Amniotic stem cell (primary cell): Measurements from ENCODE around the gene KCNJ5.

Experiments used
- DNase-seq: peaks from one replicate; lab custom pipeline; 2025; lab: John Stamatoyannopoulos, UW

KCNJ5 gene

DNA sequence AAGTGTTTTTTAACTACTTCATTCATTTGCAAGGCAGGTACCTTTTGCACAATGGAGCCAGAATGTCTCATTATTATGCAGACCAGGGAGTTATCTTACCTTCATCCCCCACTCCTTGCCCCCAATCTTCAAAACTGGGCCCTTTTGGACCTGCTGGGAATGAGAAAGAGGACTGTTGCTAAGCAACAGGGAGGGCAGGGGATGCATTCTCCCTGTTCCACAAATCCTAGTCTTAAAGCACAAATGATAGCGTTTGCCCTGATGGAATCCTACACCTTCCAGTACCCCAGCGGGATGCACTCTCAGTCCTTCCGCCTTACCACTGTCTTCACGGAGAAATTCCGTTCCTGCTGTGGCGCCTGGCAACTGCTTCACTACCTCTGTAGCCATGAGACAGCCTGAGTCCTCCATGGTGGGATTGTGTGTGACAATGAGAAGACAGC lies 20.0 kb upstream of the KCNJ5 start:
- no peak for DNase-seq

DNA sequence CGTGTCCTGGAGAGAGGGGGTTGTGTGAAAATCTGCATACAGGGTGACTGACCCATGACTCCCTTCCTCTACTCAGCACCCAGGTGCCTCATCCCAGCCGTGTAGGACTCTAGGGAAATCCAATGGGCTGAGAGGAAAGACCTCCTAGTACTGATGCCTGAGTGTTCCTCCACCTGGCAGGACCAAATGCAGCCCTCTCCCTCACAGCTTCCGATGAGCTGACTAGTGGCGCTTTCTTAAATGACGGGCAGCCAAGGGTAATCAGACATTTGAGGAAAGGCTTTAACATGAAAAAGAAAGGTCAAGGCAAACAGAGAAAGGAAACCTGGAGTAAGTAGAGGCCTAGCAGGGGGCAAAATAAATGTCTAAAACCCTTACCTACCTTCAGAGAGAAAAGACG lies 19.1 kb upstream of the KCNJ5 start:
- no peak for DNase-seq

DNA sequence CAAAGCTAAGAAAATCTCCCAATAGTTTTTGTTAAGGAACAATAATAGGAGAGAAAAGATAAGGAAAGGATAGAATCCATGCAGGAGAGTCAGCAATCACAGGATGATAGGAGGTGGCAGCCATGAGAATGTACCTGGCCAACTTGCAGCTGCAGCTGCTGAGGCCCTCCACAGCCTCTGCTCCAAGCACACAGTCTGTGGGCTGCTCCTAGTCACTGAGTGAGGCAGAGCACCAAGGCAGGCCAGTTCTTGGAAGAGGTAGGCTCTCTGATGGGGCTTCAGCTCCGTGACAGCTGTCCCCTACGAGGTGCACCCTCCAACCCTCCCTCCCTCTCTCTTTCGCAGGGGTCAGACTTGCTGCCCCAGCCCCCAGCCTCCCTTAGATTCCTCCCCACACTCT lies 18.6 kb upstream of the KCNJ5 start:
- DNase-seq, result no peak

DNA sequence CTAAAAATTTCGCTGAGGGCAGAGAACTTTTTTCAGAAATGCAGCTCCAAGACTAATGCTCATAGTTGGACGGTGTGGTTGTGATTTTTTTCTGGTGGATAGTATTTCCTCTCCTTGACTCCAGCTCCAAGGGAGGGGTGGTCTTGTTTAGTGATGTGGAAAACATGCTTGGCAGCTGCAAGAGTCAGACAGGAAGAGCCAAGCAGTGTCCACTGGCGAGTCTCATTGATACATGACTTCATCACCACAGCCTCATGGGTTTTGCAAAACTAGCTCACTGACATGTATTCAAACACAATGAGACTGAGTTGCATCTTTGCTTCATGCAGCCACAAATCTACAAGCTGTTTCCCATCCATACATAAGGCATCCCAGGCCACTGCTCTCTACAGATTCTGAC lies 16.7 kb upstream of the KCNJ5 start:
- DNase-seq, result no peak

DNA sequence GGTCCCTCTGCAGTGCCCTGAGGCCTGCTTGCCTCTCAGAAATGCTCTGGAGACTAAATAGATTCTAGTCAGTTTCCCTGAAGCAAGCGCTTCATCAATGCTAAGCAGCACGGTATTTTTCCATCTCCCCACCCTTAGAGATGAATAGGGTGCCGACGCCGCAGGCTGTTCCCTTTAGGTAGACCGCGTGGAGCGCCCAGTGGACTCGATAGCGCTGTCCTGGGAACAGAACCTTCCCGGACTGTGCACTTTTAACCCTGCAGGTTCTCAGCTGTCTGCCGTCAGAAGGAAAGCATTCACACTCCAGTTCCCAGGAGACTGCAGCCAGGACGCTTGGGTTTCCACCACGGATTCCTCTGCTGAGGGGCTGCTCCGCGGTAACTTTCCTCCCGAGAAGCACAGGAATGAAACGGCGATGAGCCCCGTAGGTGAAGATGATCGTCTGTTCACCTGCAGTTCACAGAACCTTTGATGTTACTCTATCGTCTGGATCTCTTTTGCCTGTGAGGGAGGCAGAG lies 15.0 kb upstream of the KCNJ5 start:
- DNase-seq, result no peak

DNA sequence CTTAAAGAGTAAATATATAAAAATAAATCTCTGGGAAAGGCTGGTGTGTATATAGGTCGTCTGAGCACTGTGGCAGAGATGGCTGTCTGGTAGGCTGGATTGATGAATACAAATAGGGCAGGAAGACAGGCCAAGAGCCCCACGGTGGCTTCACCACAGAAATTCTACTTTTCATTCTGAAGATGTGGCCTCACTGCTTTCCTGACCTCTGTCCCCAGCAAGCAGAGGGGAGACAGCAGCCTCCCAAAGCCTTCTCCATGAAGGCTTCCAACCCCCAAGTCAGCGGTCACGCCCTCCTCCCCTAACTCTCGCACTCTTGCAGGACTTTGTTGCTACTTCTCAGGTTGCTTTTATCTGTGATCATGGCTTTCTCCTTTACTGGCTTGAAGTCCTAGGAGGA lies 13.4 kb upstream of the KCNJ5 start:
- DNase-seq, result no peak

DNA sequence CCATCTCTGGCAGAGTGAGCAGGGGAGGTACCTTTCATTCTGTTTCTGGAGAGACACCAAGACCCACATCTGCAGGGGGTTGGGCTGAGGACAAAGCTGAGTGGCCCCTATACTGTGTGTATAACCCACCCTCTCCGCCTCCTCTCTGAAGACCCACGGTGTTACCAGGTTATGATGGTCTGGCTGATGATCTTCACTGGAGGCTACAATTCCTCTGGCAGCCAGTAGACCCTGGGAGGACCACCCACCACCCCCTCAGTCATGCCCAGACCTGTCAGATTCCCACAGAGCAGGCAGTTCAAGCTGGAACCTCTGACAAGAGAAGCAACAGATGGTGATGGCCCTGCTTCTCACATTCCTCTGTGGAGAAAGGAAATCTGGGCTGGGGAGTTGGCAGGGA lies 12.7 kb upstream of the KCNJ5 start:
- no peak for DNase-seq

DNA sequence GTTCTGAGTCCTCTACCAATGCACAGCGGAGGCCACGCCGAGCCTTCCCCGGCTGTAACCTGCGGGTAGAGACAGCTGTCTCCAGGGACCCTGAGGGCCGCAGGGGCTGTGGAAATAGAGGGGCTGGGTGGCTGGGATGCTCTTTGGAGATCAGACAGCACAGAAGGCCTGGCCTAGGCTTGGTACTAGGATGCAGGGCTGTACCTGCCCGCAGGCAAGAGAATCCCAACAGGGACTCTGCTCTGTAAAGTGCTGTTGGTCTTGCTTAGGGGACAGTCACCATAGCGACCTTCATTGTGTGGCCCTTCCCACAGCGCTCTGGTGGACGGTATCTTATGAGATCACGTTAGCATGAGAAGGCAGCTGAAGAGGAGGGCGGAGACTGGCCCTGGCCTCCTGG lies 11.3 kb upstream of the KCNJ5 start:
- no peak for DNase-seq

DNA sequence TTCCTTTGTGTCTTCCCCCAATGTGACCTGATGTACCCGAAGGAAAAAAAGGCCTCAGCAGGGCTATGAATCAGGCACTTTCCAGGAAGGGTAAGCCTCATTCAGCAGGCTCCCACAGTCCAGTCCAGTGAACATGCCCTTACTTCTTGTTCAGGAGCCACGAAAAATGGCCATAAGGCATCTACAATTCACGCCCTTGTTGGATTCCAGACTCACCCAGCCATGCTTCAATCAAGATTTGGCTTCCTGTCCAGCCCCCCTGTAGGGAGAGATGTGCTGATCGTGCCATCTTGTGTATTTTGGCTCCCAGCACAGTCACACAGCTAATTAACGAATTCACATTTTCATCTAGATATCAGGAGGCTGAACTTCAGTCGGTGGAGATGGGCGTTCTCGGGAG lies 9.9 kb upstream of the KCNJ5 start:
- DNase-seq, result no peak

DNA sequence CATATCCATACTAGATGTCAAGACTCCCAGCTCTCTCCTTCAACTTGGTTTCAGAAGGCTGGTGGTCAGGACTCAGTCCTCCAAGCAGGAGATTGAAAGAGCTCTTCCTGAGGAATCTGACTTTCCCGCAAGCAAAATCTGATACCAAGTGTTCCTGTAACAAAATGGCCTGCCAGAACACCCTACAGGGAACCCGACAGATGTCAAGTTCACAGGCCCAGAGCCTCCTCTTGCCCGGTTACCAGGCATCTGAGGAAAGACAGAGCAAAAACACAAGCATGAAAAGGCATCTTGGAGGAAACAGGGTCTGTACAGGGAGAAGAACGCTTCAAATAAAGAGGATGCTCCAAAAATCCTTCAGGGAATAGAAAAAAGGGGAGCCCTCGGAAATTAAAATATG lies 8.7 kb upstream of the KCNJ5 start:
- DNase-seq, result no peak

DNA sequence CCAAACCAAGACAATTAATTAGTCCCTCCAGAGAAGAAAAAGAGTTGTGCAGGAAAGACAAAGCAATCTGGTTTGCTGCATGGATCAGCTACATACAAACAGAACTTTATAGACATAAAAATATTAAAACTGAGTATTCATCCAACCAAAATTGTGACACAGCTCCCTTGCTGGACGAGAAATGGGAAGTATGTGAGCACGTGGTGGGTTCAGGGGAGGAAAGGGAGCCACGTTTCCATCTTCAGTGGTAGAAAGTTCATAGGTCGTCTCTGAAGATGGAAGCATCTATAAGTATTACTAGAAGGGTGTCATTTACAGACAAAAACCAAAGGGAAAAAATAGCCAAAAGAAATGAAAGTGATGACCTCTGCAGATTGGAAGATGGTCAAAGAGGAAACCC lies 7.1 kb upstream of the KCNJ5 start:
- no peak for DNase-seq

DNA sequence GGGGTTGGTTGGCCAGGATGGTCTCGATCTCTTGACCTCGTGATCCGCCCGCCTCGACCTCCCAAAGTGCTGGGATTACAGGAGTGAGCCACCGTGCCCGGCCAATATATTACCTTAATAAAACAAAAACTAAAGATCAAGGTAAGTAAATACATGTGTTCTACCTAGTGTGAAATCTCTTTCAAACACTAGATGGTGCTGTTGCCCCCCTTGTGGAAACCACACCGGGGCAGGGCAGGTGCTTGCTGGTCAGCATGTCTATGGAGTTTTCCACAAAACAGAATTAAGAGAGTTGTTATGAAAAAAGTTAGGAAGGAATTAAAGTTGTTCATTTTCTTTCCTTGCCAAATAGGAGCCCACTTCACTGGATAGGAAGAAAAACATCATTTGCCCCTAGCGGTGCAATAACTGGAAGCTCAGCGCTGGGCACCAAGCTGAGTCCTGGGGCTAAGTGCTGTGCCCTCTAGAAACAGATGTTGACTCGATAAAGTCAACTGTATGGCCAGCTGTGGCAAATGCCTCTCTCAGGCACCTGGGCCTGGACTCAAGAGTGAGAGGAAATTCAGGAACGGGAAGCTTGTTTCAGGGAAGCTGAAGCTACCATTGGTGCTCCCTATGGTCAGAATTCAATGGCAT lies 6.3 kb upstream of the KCNJ5 start:
- DNase-seq, result no peak

DNA sequence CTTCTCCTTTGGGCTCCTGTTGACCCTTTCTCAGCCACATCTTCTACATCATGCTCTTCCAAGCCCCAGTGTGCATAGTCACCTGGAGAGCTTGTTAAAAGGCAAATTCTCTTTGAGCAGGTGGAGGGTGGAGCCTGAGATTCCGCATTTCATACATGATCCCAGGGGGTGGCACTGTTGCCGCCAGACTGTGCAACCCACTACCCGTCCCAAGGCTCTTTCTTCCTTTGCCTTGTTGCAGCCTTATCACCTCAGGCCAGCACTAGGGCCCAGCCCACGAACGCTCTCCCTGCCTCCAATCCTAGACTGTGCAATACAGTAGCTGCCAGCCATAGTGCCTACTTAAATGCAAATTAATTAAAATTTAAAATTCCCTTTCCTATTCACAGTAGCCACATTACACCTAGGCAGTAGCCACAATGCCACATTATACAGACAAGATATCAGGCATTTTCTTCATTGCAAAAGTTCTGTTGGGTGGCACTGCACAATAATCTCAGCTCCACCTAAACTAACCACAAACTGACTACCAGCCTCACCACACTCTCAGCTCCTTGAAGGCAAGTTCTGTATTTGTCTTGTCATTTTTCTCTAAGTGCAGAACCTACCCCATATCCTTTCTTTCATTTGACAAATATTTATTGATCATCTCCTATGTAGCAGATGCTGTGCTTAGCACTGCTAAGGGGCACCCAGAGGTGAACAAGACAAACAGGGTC lies 4.6 kb upstream of the KCNJ5 start:
- DNase-seq, result no peak

DNA sequence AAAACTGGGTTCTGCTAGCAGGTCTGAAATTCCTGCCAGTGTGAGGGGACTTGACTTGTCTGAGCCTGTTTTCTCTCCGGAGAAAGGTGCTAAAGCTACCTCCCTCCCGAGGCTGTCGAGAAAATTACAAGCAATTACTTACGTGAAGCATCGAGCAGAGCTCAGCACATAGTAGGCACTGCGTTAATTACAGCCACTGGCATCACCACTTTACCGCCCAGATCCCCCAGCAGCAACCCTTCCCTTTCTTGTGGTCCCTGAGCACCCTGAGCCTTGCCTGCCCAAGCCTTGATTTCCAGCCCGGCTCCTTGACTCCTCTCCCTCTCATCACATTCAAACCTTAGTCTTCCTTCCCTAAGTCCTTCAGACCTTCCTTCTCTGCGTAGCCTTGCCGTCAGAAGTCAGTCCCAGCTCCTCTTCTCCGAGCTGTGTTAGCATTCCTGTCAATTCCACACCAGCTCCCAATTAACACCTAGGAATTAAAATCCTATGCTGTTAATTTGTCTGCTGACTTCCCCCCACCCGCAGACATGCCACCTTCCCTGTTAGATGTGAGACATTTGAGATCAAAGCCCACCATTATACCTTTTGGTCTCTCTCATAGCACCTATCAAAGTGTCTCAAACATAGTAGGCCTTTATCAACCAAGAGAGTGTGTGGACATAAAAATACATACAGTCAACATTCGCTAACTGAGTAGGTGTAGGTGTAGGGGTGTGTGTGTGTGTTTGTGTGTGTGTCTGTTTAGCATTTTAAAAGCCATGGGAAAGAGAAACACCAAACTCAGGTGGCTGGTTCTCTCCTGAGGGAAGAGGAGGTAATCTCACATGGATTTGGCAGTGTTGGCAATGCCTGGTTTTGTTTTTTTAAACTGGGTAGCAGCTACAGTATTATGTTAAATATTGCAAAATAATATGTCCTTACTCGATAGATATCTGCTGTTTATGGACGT lies 2.8 kb upstream of the KCNJ5 start:
- DNase-seq, result no peak

DNA sequence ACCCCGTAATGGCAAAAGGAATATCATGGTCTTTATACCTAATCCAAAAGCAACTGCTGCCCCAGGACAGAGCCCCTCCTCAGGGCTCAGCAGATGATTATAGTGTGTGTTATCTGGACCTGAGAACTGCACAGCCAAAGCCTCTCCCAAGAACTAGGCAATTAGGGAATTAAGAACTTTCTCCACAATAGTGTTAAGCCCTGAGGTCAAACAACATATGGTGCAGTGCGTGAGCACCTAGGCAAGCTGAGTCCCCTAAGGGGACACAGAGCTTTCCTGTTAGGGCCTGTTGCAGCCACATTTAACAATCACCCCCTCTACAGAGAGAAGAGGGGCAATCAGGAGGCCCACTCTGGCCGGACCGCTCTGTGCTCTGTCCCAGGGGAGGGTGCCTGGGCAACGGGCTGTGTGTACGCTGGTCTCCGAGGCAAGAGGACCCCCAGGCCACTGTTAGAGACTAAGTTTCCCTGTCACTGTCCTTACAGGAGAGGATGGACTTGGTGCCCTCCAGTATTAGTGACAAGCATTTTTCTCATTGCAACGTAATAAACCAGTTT lies 1.4 kb upstream of the KCNJ5 start:
- no peak for DNase-seq

DNA sequence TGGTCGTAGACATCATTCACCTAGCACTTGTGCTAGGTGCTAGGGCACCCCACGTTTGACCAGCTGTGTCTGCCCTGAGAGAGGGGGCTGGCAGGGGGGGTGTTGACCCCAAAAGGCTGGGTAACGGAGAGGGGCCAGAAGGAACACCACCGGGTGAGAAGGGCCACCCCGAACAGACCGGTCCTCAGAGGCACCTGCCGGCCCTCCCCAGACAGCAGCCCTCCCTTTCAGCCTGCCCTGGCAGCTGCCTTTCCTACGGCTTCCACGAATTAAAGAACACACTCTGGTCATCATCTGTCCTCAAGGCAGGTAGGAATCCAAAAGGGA lies 977 bp upstream of the KCNJ5 start:
- no peak for DNase-seq

DNA sequence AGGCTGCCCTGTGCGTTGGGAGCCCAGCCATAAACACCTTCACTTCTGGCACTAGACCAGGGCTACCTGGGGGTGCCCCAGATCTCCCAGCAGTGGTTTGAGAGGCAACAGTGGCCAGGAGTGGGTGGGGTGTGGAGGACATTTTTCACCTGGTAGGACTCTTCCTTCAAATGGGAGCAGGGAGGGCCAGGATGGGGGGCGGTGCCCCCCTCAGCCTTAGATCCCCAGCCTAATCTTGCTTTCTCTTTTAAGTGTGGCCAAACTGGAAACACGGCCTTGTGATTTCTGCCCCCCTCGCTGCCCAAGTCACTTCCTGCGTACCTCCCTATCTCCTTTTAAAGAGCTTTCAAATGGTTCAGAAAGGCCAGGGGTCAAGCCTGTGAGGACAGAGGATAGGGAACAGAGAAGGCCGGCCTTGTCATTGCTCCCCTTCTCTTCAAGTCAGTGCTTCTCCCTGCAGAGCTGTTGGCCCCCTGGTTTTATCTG lies 800 bp downstream of the KCNJ5 start:
- no peak for DNase-seq

DNA sequence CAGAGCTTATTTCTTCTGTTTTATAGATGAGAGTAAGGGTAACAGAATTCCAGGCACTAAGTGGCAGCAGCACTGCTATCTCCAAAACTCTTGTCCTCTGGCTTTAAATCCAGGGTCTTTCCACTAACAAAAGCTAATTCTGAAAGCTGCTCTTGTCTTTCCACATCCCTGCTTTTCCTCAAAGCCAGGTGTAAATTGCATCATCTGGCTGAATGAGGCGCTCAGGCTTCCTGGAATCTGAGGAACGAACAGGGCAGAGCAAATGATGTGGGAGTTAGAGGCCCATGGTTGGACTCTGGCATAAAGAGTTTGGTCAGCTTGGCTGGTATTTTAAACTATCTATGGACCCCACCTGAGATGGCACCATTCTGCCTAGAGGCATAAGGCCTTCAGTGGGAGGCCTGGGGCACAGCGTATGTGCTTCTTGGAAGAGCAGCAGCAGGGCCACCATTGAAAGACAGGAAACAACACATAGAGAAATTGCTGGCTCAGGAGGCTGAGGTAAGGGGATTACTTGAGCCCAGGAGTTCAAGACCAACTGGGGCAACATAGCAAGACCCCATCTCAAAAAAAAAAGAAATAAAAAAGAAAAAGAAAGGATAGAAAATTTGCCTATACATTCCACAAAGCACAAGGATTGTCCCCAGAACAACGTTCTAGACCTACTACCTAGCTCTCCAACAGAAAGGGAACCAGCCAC lies 1.9 kb downstream of the KCNJ5 start:
- no peak for DNase-seq

DNA sequence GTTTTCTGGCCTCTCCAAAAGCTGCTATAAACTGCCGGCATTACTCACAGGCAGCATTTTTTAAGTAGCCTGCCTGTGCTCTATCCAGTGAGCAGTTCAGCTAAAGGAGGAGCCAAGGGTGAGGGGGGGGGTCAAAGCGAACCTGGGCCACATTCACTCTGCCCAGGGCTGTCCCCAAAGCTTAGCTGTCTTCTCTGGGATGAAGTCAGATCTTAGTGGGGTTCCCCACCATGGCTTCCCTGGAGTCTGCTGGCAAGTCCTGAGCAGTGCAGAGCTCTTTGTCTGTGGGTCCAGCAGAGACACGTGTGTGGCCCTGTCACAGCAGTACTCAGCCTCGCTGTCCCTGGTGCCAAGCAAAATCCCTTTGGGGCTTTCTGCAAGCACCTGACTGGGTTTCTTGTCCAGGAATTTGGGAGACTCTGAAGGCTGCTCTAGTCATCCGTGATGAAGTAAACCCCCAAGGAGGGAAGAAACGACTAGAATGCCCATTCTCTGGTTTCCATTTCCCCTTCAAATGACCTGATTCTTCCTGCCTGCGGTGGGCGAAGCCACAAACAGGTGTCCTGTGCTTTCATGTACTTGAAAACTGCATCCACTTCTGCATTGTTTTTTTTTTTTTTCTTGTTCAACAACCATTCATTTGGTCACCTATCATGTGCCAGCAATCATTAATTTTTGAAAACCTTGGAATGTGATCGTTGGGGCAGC lies 2.6 kb downstream of the KCNJ5 start:
- no peak for DNase-seq

DNA sequence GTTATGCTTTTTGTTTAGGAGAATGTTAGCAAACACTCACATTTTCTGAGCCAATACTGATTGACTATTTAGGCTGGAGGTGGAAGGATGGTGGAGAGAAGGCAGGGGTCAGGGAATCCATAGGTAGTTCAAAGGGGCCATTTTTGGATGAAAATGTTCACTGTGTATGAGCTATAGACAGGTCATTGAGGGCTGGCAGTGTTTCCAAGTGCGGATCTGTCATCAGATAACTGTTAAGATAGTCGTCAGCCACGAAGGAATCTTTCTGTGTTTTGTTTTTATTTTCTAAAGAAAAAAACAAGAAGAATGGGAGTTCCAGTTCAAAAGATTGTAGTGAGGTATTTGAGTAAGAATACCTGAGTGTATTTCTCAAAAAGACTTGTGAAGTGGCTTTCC lies 3.1 kb downstream of the KCNJ5 start:
- DNase-seq, result no peak

DNA sequence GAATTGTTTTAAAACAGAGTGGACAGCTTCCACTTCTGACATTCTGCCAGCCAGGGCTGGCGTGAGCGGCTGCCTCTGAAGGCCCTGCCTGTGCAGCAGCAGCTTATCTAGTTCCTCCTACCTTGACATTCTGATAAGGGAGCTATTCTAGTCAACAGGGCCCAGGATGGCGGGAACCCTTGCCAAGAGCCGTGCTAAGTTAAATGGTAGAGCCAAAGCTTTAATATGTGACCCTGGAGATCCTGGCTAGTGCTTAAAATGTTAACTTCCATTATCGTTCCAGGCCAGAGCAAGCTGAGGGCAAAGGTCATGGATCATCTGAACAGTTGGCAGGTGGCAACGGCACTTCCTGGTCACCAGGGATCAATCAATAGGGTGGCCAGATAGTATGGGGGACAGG lies 3.5 kb downstream of the KCNJ5 start:
- no peak for DNase-seq
